Activated naive CD4-positive, alpha-beta T cell treated with anti-CD3 and anti-CD28 coated beads for 36 hours (primary cell): ENCODE measurements around the gene RNF20. TPM values are rescaled to one million over a fixed set of nuclear protein-coding genes. Genes with fewer than 3 reads are reported as not detected.
"Not testable (repeated sequence)": the region's sequence is repeated elsewhere in the genome, so short reads cannot be mapped to it uniquely, and the experiment has no call there.

Experiments
- CTCF ChIA-PET: fragments of 350-600 bp; sonication (Branson Sonifier 250); formaldehyde crosslinking; loops from one replicate; lab custom pipeline; 2021; ENCODE audit warnings: antibody characterized with exemption; lab: Charles Lee
- DNase-seq: peaks from one replicate; pipeline ENCODE4 v3.0.0-alpha.2; 2020
- H3K27ac Mint-ChIP-seq: one replicate; pipeline ENCODE4 v1.8.0; 2021; ENCODE audit warnings: mild to moderate bottlenecking, mixed read lengths
- H3K27me3 Mint-ChIP-seq: one replicate; pipeline ENCODE4 v1.8.0; 2021; ENCODE audit warnings: low read depth, mixed read lengths
- H3K36me3 Mint-ChIP-seq: one replicate; pipeline ENCODE4 v1.8.0; 2021; ENCODE audit warnings: low read depth, mixed read lengths
- H3K4me1 Mint-ChIP-seq: one replicate; pipeline ENCODE4 v1.8.0; 2021; ENCODE audit warnings: low read depth, mixed read lengths
- H3K4me3 Mint-ChIP-seq: one replicate; pipeline ENCODE4 v1.8.0; 2021; ENCODE audit warnings: mild to moderate bottlenecking, moderate library complexity, mixed read lengths
- H3K9me3 Mint-ChIP-seq: one replicate; pipeline ENCODE4 v1.8.0; 2021; ENCODE audit warnings: mixed read lengths
- intact Hi-C: fragments of 100-400 bp; cut with micrococcal nuclease; formaldehyde crosslinking; loops from one replicate; pipeline ENCODE4 v1.15.1; 2023
- total RNA-seq, 2 experiments: library from RNA; stranded (reverse); gene quantifications; one replicate each; pipeline ENCODE4 v1.2.3, GENCODE V29; 2021

Gene RNF20
- total RNA-seq, 2 experiments from 2014 or later = 42.0 to 45.9 TPM

DNA sequence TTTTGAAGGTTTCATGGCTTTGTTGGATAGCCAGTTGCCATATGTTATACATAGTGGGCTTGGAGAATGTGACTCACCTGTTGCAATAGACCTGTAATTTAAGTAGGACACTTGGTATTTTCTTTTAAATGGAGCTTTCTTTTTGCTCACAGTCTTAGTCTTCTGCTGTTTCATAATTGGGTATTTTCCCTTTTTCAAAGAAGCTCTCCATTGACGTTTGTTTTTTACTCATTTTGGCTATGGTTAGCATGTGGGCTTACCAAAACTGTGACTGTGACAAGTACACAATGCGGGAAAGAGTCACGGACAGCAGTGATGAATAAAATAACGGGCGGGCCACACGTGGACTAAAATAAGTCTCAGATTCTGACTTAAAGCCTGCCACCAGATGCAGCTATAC, 23.2 kb upstream of the RNF20 start:
- H3K27me3 Mint-ChIP-seq = peaks cover 9% of the 10 kb centered on the region
- DNase-seq = peak; percentile 12
- no peaks in the 10 kb centered on the region for H3K9me3 Mint-ChIP-seq
- no peak overlapping the region for H3K4me3 Mint-ChIP-seq
- intact Hi-C loops = no loop called here
- H3K27ac Mint-ChIP-seq = no peak overlapping the region
- H3K36me3 Mint-ChIP-seq = no peaks in the 10 kb centered on the region
- peaks cover 1% of the 10 kb centered on the region for H3K4me1 Mint-ChIP-seq
- CTCF ChIA-PET = interaction anchor here (1.0 to 1.8 kb wide), 2 partner anchors 61 to 107 kb away, joined by 3 to 5 read pairs; no protein-coding TSS in a partner anchor

- intact Hi-C loops = no loop called here
- no peak overlapping the region for H3K4me3 Mint-ChIP-seq
- no peak for DNase-seq
- peaks cover 9% of the 10 kb centered on the region for H3K27me3 Mint-ChIP-seq
- no peak overlapping the region for H3K27ac Mint-ChIP-seq
- CTCF ChIA-PET = interaction anchor here (1.0 to 1.8 kb wide), 2 partner anchors 62 to 108 kb away, joined by 3 to 5 read pairs; no protein-coding TSS in a partner anchor
- H3K36me3 Mint-ChIP-seq = no peaks in the 10 kb centered on the region
- H3K9me3 Mint-ChIP-seq = no peaks in the 10 kb centered on the region
- peaks cover 1% of the 10 kb centered on the region for H3K4me1 Mint-ChIP-seq
Measured at GRCh38 chr9:101511009-101511408, 22.6 kb upstream of the RNF20 start.

- Mint-ChIP-seq H3K4me1 (peaks cover 1% of the 10 kb centered on the region), H3K9me3 (no peaks in the 10 kb centered on the region), H3K4me3 (no peak overlapping the region), H3K36me3 (no peaks in the 10 kb centered on the region), H3K27me3 (peaks cover 12% of the 10 kb centered on the region), H3K27ac (no peak overlapping the region)
- DNase-seq = no peak
- intact Hi-C loops = no loop called here
- CTCF ChIA-PET = interaction anchor here (1.1 kb wide), 1 partner anchor 21 kb away, joined by 4 read pairs; no protein-coding TSS in a partner anchor
Measured at GRCh38 chr9:101512116-101512515, 21.5 kb upstream of the RNF20 start.

DNA sequence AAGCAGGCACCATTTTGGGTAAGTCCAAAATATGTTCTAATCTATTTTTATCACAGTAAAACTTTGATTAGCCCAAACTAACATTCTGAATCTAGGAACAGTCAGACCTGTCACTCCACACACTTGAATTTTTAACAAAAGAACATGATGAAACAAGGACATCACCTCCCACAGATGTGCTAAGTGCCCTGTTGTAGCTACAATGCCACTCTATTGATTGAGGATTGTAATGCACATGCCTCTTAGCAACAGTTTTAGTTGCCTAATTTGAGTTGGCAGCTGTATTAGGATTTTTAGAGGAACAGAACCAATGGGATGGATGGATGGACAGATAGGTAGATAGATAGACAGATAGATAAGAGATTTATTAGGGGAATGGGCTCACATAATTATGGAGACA, 20.3 kb upstream of the RNF20 start:
- no peaks in the 10 kb centered on the region for H3K9me3 Mint-ChIP-seq
- no peaks in the 10 kb centered on the region for H3K36me3 Mint-ChIP-seq
- H3K27me3 Mint-ChIP-seq = peaks cover 16% of the 10 kb centered on the region
- intact Hi-C loops = no loop called here
- H3K4me1 Mint-ChIP-seq = peaks cover 1% of the 10 kb centered on the region
- DNase-seq = no peak
- CTCF ChIA-PET = interaction anchor here (1.1 kb wide), 1 partner anchor 20 kb away, joined by 4 read pairs; no protein-coding TSS in a partner anchor
- H3K27ac Mint-ChIP-seq = no peak overlapping the region
- H3K4me3 Mint-ChIP-seq = no peak overlapping the region

- no peaks in the 10 kb centered on the region for H3K36me3 Mint-ChIP-seq
- peaks cover 22% of the 10 kb centered on the region for H3K27me3 Mint-ChIP-seq
- H3K27ac Mint-ChIP-seq = no peak overlapping the region
- intact Hi-C loops = no loop called here
- H3K4me3 Mint-ChIP-seq = no peak overlapping the region
- DNase-seq = no peak
- H3K4me1 Mint-ChIP-seq = peaks cover 1% of the 10 kb centered on the region
- CTCF ChIA-PET = no interaction called here
- H3K9me3 Mint-ChIP-seq = no peaks in the 10 kb centered on the region
Measured at GRCh38 chr9:101514071-101514470, 19.6 kb upstream of the RNF20 start.

DNA sequence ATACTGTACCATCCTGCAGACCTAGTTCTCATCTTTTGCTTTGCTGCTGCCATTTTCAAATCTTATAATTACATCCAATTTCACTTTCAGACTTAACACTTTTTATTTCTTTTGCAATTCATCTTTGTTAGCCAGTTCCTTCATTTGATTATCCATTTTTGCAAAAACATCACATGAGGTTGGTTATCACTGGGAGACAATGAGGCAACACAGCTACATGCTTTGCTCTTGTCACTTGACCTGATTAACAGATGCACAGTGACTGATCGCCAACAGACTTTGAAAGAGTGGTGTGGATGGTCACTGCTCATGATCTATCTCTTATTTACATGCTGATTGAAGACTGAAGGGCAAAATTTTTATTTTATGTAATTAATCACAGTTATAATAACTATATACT, 17.0 kb upstream of the RNF20 start:
- no peaks in the 10 kb centered on the region for H3K9me3 Mint-ChIP-seq
- intact Hi-C loops = no loop called here
- CTCF ChIA-PET = no interaction called here
- no peaks in the 10 kb centered on the region for H3K36me3 Mint-ChIP-seq
- no peak for DNase-seq
- no peak overlapping the region for H3K4me3 Mint-ChIP-seq
- H3K27me3 Mint-ChIP-seq = peaks cover 41% of the 10 kb centered on the region
- H3K27ac Mint-ChIP-seq = no peak overlapping the region
- peaks cover 3% of the 10 kb centered on the region for H3K4me1 Mint-ChIP-seq

DNA sequence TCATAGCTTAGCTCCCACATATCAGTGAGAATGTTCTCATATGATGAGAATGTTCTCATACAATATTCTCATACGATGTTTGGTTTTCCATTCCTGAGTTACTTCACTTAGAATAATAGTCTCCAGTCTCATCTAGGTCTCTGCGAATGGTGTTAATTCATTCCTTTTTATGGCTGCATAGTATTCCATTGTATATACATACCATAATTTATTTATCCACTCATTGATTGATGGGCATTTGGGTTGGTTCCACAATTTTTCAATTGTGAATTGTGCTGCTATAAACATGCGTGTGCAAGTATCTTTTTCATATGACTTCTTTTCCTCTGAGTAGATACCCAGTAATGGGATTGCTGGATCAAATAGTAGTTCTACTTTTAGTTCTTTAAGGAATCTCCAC, 15.2 kb upstream of the RNF20 start:
- H3K9me3 Mint-ChIP-seq, H3K27ac Mint-ChIP-seq, CTCF ChIA-PET, DNase-seq, H3K4me3 Mint-ChIP-seq, H3K36me3 Mint-ChIP-seq, H3K4me1 Mint-ChIP-seq, intact Hi-C loops: not testable (repeated sequence)
- H3K27me3 Mint-ChIP-seq = peaks cover 47% of the 10 kb centered on the region

DNA sequence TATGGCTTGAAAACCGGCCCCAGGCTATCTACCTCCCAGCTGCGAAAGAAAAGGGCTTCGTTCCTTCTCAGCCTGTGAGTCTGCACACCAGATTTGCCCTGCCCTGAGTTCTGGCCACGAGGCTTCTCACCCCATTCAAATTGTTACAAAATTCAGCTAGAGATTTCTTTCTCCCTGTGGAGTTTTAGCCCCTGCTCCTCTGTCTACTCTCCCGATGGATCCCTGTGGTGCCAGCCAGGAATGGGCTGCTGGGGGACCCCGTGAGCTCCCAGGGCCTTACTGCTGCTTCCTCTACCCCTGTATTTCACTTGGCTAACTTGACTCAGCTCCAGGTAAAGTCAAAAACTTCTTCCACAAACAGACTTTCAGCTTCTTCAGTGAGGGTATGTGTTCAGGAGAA, 9.3 kb upstream of the RNF20 start:
- DNase-seq = no peak
- no peak overlapping the region for H3K4me3 Mint-ChIP-seq
- H3K27ac Mint-ChIP-seq = no peak overlapping the region
- H3K4me1 Mint-ChIP-seq = peaks cover 2% of the 10 kb centered on the region
- CTCF ChIA-PET = interaction anchor here (0.8 to 1.8 kb wide), 3 partner anchors 23 to 65 kb away, joined by 3 to 8 read pairs (median 3); no protein-coding TSS in a partner anchor
- no peaks in the 10 kb centered on the region for H3K36me3 Mint-ChIP-seq
- intact Hi-C loops = no loop called here
- H3K27me3 Mint-ChIP-seq = peaks cover 41% of the 10 kb centered on the region
- H3K9me3 Mint-ChIP-seq = no peaks in the 10 kb centered on the region

DNA sequence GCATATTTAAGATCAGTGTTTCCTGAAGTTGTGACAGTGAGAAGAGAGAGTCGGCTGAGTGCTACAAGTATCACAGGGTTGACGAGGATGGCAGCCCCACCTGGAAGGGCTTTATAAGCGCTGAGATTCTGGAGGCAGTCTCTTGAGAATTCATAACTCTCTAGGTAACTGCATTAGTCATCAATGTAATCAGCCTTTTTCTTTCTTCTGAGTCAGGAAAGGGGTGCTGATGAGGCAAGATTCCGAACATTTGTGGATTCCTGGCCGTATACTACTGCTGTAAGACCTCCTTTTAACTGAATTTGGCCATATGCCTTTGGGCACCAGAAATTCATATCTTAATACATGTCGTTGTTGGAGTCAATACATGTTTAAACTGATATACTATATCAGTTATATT, 6.6 kb upstream of the RNF20 start:
- Mint-ChIP-seq H3K27me3 (peaks cover 27% of the 10 kb centered on the region), H3K36me3 (no peaks in the 10 kb centered on the region), H3K9me3 (no peaks in the 10 kb centered on the region), H3K4me1 (no peaks in the 10 kb centered on the region), H3K27ac (no peak overlapping the region), H3K4me3 (no peak overlapping the region)
- intact Hi-C loops = no loop called here
- CTCF ChIA-PET = interaction anchor here (1.1 kb wide), 1 partner anchor 68 kb away, joined by 3 read pairs; no protein-coding TSS in a partner anchor
- no peak for DNase-seq

DNA sequence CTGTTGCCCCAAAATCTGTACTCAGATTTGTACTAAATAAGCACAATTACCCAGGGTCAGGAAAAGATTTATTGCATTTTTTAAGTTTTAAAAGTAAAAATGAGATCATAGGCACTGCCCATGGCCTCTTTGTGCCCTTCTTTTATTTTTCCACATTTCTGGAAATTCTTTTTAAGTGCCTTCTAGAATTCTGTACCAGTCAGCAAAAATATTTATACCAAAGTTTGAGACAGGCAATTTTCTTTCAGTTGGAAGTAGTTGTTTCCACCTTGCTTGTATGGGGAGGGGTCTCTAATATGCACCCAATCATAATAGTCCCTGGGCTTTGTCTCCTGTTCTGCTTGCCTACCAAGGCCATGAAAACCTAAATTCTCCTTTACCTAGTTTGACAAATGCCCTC, 5.6 kb upstream of the RNF20 start:
- CTCF ChIA-PET = interaction anchor here (1.1 kb wide), 1 partner anchor 69 kb away, joined by 3 read pairs; no protein-coding TSS in a partner anchor
- H3K4me3 Mint-ChIP-seq = no peak overlapping the region

DNA sequence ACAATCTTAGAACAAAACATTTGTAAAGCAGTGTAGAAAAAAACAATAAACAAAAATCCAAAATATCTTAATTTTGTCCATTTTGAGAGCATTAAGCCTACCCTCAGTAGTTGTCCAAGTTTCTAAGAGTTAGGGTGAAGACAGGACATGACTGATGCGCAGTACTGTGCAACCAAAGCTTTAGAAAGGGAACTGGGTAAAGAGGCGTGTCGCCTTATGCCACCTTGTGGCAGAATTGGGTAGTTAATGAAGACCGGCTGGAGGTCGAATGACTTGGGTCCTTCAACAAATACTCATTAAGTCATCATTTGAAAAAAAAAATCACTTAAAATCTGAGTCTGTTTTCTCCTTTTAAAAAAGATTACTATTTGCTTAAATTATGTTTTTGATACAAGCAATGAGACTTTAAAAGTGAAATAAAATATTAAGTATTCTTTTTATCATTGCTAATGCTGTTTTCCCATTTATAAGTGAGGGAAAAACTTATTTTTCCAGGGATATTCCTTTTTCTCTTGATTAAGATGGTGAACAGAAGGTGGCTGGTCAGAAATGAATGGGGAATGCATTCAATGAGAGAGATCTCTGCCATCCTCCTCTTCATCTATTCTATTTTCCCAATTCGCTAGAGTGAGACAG, 3.5 kb upstream of the RNF20 start:
- no peak overlapping the region for H3K4me3 Mint-ChIP-seq
- CTCF ChIA-PET = interaction anchor here (1.0 to 2.8 kb wide), 6 partner anchors 22 to 81 kb away, joined by 3 to 38 read pairs (median 5); no protein-coding TSS in a partner anchor
- H3K27ac Mint-ChIP-seq = no peak overlapping the region
- intact Hi-C loops = loop anchor here (1.0 to 10.0 kb wide), 8 partner anchors 65 to 1713 kb away; partner anchors contain the start of gene TEX10
- no peaks in the 10 kb centered on the region for H3K9me3 Mint-ChIP-seq
- H3K36me3 Mint-ChIP-seq = peaks cover under 1% of the 10 kb centered on the region
- H3K27me3 Mint-ChIP-seq = peaks cover 7% of the 10 kb centered on the region
- peak; percentile 78 for DNase-seq
- H3K4me1 Mint-ChIP-seq = peaks cover 3% of the 10 kb centered on the region

More for the DNA sequence above, 5.6 kb upstream of the RNF20 start:
- Mint-ChIP-seq H3K36me3 (no peaks in the 10 kb centered on the region), H3K4me1 (no peaks in the 10 kb centered on the region), H3K27ac (no peak overlapping the region), H3K27me3 (peaks cover 22% of the 10 kb centered on the region), H3K9me3 (no peaks in the 10 kb centered on the region)
- intact Hi-C loops = no loop called here
- no peak for DNase-seq

DNA sequence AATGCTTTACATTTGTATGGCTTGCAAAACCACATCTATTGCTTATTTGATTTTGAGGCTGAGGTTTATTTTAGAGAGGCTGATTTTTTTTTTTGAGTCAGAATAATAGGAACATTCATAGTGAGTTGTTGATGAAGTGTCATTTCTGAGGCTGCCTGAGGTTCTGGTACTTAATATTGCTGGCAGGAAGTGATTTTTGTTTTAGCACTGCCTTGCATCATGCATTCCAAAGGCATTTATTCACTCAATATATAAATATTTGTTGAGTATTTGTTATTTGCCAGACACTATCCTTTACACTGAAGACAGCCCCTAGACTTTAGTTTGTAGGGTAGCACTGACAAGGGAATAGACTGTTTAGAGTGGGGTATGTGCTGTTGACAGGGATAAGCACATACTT, 2.7 kb downstream of the RNF20 start:
- Mint-ChIP-seq H3K27ac (no peak overlapping the region), H3K36me3 (peaks cover 11% of the 10 kb centered on the region), H3K4me3 (no peak overlapping the region), H3K27me3 (no peaks in the 10 kb centered on the region), H3K9me3 (no peaks in the 10 kb centered on the region), H3K4me1 (peaks cover 14% of the 10 kb centered on the region)
- no peak for DNase-seq
- intact Hi-C loops = loop anchor here (10.0 kb wide), 1 partner anchor 1182 kb away; the partner anchor contains the start of gene TEX10
- CTCF ChIA-PET = no interaction called here
